Activated naive CD8-positive, alpha-beta T cell (primary cell): ENCODE results near the gene SMIM35.
"Not testable (repeated sequence)": the region's sequence is repeated elsewhere in the genome, so short reads cannot be mapped to it uniquely, and the experiment has no call there.

Experiments
- H3K27ac Mint-ChIP-seq: one replicate; pipeline ENCODE4 v1.8.0; 2021; ENCODE audit warnings: mixed read lengths
- H3K27me3 Mint-ChIP-seq: one replicate; pipeline ENCODE4 v1.8.0; 2021; ENCODE audit warnings: mixed read lengths
- H3K36me3 Mint-ChIP-seq: one replicate; pipeline ENCODE4 v1.8.0; 2021; ENCODE audit warnings: mixed read lengths
- H3K4me1 Mint-ChIP-seq: one replicate; pipeline ENCODE4 v1.8.0; 2021; ENCODE audit warnings: low read depth, mixed read lengths
- H3K4me3 Mint-ChIP-seq: one replicate; pipeline ENCODE4 v1.8.0; 2021; ENCODE audit warnings: mild to moderate bottlenecking, mixed read lengths
- H3K9me3 Mint-ChIP-seq: one replicate; pipeline ENCODE4 v1.8.0; 2021; ENCODE audit warnings: low read depth, mixed read lengths

The SMIM35 gene

GRCh38 chr11:118078911-118079411 lies 7.8 kb downstream of the SMIM35 start:
- Mint-ChIP-seq H3K4me1 (no peaks in the 10 kb centered on the region), H3K9me3 (no peaks in the 10 kb centered on the region), H3K27ac (no peak overlapping the region), H3K27me3 (no peaks in the 10 kb centered on the region), H3K4me3 (no peak overlapping the region), H3K36me3 (no peaks in the 10 kb centered on the region)

- no peaks in the 10 kb centered on the region for H3K36me3 Mint-ChIP-seq
- no peak within 1 kb of the TSS for H3K4me3 Mint-ChIP-seq
- H3K27ac Mint-ChIP-seq: no peak within 1 kb of the TSS
- H3K9me3 Mint-ChIP-seq: no peaks in the 10 kb centered on the region
- no peaks in the 10 kb centered on the region for H3K27me3 Mint-ChIP-seq
- H3K4me1 Mint-ChIP-seq: no peaks in the 10 kb centered on the region
These were observed 9.9 kb downstream of the SMIM35 start, which contains the start of gene TMPRSS4 for GRCh38 chr11:118076754-118077281. TSS of gene TMPRSS4 (plus strand) at chr11:118077078. CDS start at chr11:118077303, 225 bp downstream.

- Mint-ChIP-seq H3K9me3 (no peaks in the 10 kb centered on the region), H3K4me3 (no peak overlapping the region), H3K4me1 (no peaks in the 10 kb centered on the region), H3K36me3 (no peaks in the 10 kb centered on the region), H3K27ac (no peak overlapping the region), H3K27me3 (no peaks in the 10 kb centered on the region)
These were observed 12.0 kb downstream of the SMIM35 start for GRCh38 chr11:118074785-118075184.

GRCh38 chr11:118074091-118074685 lies 12.6 kb downstream of the SMIM35 start:
- no peaks in the 10 kb centered on the region for H3K27me3 Mint-ChIP-seq
- H3K27ac Mint-ChIP-seq: no peak overlapping the region
- H3K4me3 Mint-ChIP-seq: no peak overlapping the region

GRCh38 chr11:118073554-118073953 lies 13.2 kb downstream of the SMIM35 start:
- Mint-ChIP-seq H3K27ac (no peak overlapping the region), H3K27me3 (no peaks in the 10 kb centered on the region), H3K36me3 (no peaks in the 10 kb centered on the region)

More at GRCh38 chr11:118074091-118074685, 12.6 kb downstream of the SMIM35 start:
- H3K4me1 Mint-ChIP-seq: no peaks in the 10 kb centered on the region
- no peaks in the 10 kb centered on the region for H3K36me3 Mint-ChIP-seq
- H3K9me3 Mint-ChIP-seq: no peaks in the 10 kb centered on the region

GRCh38 chr11:118071416-118072030 lies 15.2 kb downstream of the SMIM35 start:
- no peaks in the 10 kb centered on the region for H3K9me3 Mint-ChIP-seq
- H3K27ac Mint-ChIP-seq: no peak overlapping the region
- H3K4me3 Mint-ChIP-seq: no peak overlapping the region
- no peaks in the 10 kb centered on the region for H3K36me3 Mint-ChIP-seq
- H3K4me1 Mint-ChIP-seq: no peaks in the 10 kb centered on the region
- no peaks in the 10 kb centered on the region for H3K27me3 Mint-ChIP-seq

More at GRCh38 chr11:118073554-118073953, 13.2 kb downstream of the SMIM35 start:
- H3K4me3 Mint-ChIP-seq: no peak overlapping the region
- H3K4me1 Mint-ChIP-seq: no peaks in the 10 kb centered on the region
- no peaks in the 10 kb centered on the region for H3K9me3 Mint-ChIP-seq

GRCh38 chr11:118068945-118069612 lies 17.7 kb downstream of the SMIM35 start:
- Mint-ChIP-seq H3K4me3 (no peak overlapping the region), H3K27me3 (peaks cover 3% of the 10 kb centered on the region), H3K36me3 (no peaks in the 10 kb centered on the region), H3K9me3 (no peaks in the 10 kb centered on the region), H3K4me1 (no peaks in the 10 kb centered on the region), H3K27ac (no peak overlapping the region)

GRCh38 chr11:118068206-118068944 lies 18.4 kb downstream of the SMIM35 start:
- no peak overlapping the region for H3K27ac Mint-ChIP-seq

GRCh38 chr11:118067006-118067405 lies 19.8 kb downstream of the SMIM35 start:
- no peaks in the 10 kb centered on the region for H3K9me3 Mint-ChIP-seq
- peaks cover 3% of the 10 kb centered on the region for H3K27me3 Mint-ChIP-seq
- H3K27ac Mint-ChIP-seq: no peak overlapping the region
- no peaks in the 10 kb centered on the region for H3K36me3 Mint-ChIP-seq
- no peak overlapping the region for H3K4me3 Mint-ChIP-seq
- H3K4me1 Mint-ChIP-seq: no peaks in the 10 kb centered on the region

More at GRCh38 chr11:118068206-118068944, 18.4 kb downstream of the SMIM35 start:
- H3K4me3 Mint-ChIP-seq: no peak overlapping the region
- no peaks in the 10 kb centered on the region for H3K36me3 Mint-ChIP-seq
- H3K4me1 Mint-ChIP-seq: no peaks in the 10 kb centered on the region
- peaks cover 3% of the 10 kb centered on the region for H3K27me3 Mint-ChIP-seq
- no peaks in the 10 kb centered on the region for H3K9me3 Mint-ChIP-seq

GRCh38 chr11:118065384-118065783 lies 21.4 kb downstream of the SMIM35 start:
- Mint-ChIP-seq H3K36me3 (no peaks in the 10 kb centered on the region), H3K27ac (no peak overlapping the region), H3K9me3 (no peaks in the 10 kb centered on the region), H3K27me3 (peaks cover 3% of the 10 kb centered on the region), H3K4me3 (no peak overlapping the region), H3K4me1 (no peaks in the 10 kb centered on the region)

GRCh38 chr11:118064956-118065355 lies 21.8 kb downstream of the SMIM35 start:
- no peak overlapping the region for H3K4me3 Mint-ChIP-seq

GRCh38 chr11:118062631-118063030 lies 24.1 kb downstream of the SMIM35 start:
- not testable (repeated sequence) for H3K36me3 Mint-ChIP-seq, H3K27me3 Mint-ChIP-seq, H3K4me1 Mint-ChIP-seq, H3K9me3 Mint-ChIP-seq, H3K27ac Mint-ChIP-seq, H3K4me3 Mint-ChIP-seq

More at GRCh38 chr11:118064956-118065355, 21.8 kb downstream of the SMIM35 start:
- H3K36me3 Mint-ChIP-seq: no peaks in the 10 kb centered on the region
- H3K4me1 Mint-ChIP-seq: no peaks in the 10 kb centered on the region
- H3K27ac Mint-ChIP-seq: no peak overlapping the region
- peaks cover 3% of the 10 kb centered on the region for H3K27me3 Mint-ChIP-seq
- no peaks in the 10 kb centered on the region for H3K9me3 Mint-ChIP-seq

- not testable (repeated sequence) for H3K4me3 Mint-ChIP-seq, H3K4me1 Mint-ChIP-seq, H3K9me3 Mint-ChIP-seq, H3K27me3 Mint-ChIP-seq, H3K27ac Mint-ChIP-seq, H3K36me3 Mint-ChIP-seq
These were observed 24.6 kb downstream of the SMIM35 start for GRCh38 chr11:118062181-118062580.

- no peak overlapping the region for H3K4me3 Mint-ChIP-seq
- H3K9me3 Mint-ChIP-seq: no peaks in the 10 kb centered on the region
- H3K4me1 Mint-ChIP-seq: no peaks in the 10 kb centered on the region
- peaks cover 3% of the 10 kb centered on the region for H3K27me3 Mint-ChIP-seq
- H3K27ac Mint-ChIP-seq: no peak overlapping the region
- H3K36me3 Mint-ChIP-seq: no peaks in the 10 kb centered on the region
These were observed 25.1 kb downstream of the SMIM35 start for GRCh38 chr11:118061586-118062125.
